GM21515 (cell line): ENCODE measurements around the gene GALNT16.
"Not testable (repeated sequence)": the region's sequence is repeated elsewhere in the genome, so short reads cannot be mapped to it uniquely, and the experiment has no call there.

ENCODE experiments used
- ATAC-seq: cut with Tn5 transposase; IDR thresholded peaks from one replicate; pipeline ENCODE4 v1.9.1; 2021; ENCODE audit not compliant: unreplicated experiment

Gene GALNT16

GRCh38 chr14:69284170-69284569 is 24.2 kb downstream of the GALNT16 start:
- ATAC-seq: no peak

GRCh38 chr14:69285661-69286255 is 25.8 kb downstream of the GALNT16 start:
- no peak for ATAC-seq

- no peak for ATAC-seq
Observed at GRCh38 chr14:69287098-69288010, 27.4 kb downstream of the GALNT16 start.

- ATAC-seq: no peak
Observed at GRCh38 chr14:69288011-69288771, 28.2 kb downstream of the GALNT16 start.

- no peak for ATAC-seq
Observed at GRCh38 chr14:69288956-69289705, 29.2 kb downstream of the GALNT16 start.

GRCh38 chr14:69289811-69290520 is 30.0 kb downstream of the GALNT16 start:
- no peak for ATAC-seq

- not testable (repeated sequence) for ATAC-seq
Observed at GRCh38 chr14:69290881-69291280, 30.9 kb downstream of the GALNT16 start.

GRCh38 chr14:69291396-69291795 is 31.4 kb downstream of the GALNT16 start:
- ATAC-seq: no peak

- no peak for ATAC-seq
Observed at GRCh38 chr14:69291891-69292561, 32.1 kb downstream of the GALNT16 start.

GRCh38 chr14:69298131-69299071 is 38.4 kb downstream of the GALNT16 start:
- ATAC-seq: no peak

GRCh38 chr14:69299286-69300035 is 39.5 kb downstream of the GALNT16 start:
- ATAC-seq: no peak

- ATAC-seq: no peak
Observed at GRCh38 chr14:69300601-69301221, 40.8 kb downstream of the GALNT16 start.

- no peak for ATAC-seq
Observed at GRCh38 chr14:69303086-69303485, 43.1 kb downstream of the GALNT16 start.

- no peak for ATAC-seq
Observed at GRCh38 chr14:69312608-69313007, 52.6 kb downstream of the GALNT16 start.

GRCh38 chr14:69313176-69313575 is 53.2 kb downstream of the GALNT16 start:
- ATAC-seq: no peak

GRCh38 chr14:69314327-69314726 is 54.4 kb downstream of the GALNT16 start:
- no peak for ATAC-seq

GRCh38 chr14:69315301-69315700 is 55.3 kb downstream of the GALNT16 start:
- no peak for ATAC-seq
